Neural progenitor cell (in vitro differentiated cells): ENCODE results near the gene ERBB4. TPM values are rescaled to one million over a fixed set of nuclear protein-coding genes. Genes with fewer than 3 reads are reported as not detected.

ENCODE experiments used
- DNase-seq: peaks from one replicate; pipeline ENCODE4 v3.0.0-alpha.2; 2016; ENCODE audit warnings: low spot score
- H2AFZ ChIP-seq: fragments of 200-600 bp; sonication (generic); replicated peaks from 2 replicates; pipeline ENCODE4 v1.6.1; 2016; ENCODE audit warnings: antibody characterized with exemption
- H3F3A ChIP-seq: fragments of 200-600 bp; sonication (generic); 2 replicates; pipeline ENCODE4 v1.6.1; 2016; ENCODE audit warnings: antibody characterized with exemption, low read depth
- H3K27ac ChIP-seq: fragments of 200-600 bp; sonication (generic); 2 replicates; pipeline ENCODE4 v1.5.1; 2016; ENCODE audit warnings: mild to moderate bottlenecking
- H3K27me3 ChIP-seq: fragments of 200-600 bp; sonication (generic); 2 replicates; pipeline ENCODE4 v1.6.1; 2016; ENCODE audit warnings: mild to moderate bottlenecking, moderate library complexity
- H3K36me3 ChIP-seq: fragments of 200-600 bp; sonication (generic); 2 replicates; pipeline ENCODE4 v1.5.1; 2016
- H3K4me1 ChIP-seq: fragments of 200-600 bp; sonication (generic); 2 replicates; pipeline ENCODE4 v1.6.1; 2016; ENCODE audit warnings: mixed run types
- H3K4me2 ChIP-seq: fragments of 200-600 bp; sonication (generic); 2 replicates; pipeline ENCODE4 v1.6.1; 2016
- H3K4me3 ChIP-seq: fragments of 200-600 bp; sonication (generic); 2 replicates; pipeline ENCODE4 v1.5.1; 2016
- H3K79me2 ChIP-seq: fragments of 200-600 bp; sonication (generic); 2 replicates; pipeline ENCODE4 v1.6.1; 2016; ENCODE audit warnings: low read depth
- H3K9ac ChIP-seq: fragments of 200-600 bp; sonication (generic); 2 replicates; pipeline ENCODE4 v1.6.1; 2016
- H3K9me3 ChIP-seq: fragments of 200-600 bp; sonication (generic); 2 replicates; pipeline ENCODE4 v1.5.1; 2016; ENCODE audit warnings: low read depth
- H4K20me1 ChIP-seq: fragments of 200-600 bp; sonication (generic); 2 replicates; pipeline ENCODE4 v1.6.1; 2016; ENCODE audit warnings: low read depth
- H3K27ac Mint-ChIP-seq: 3 replicates; pipeline ENCODE4 v1.8.0; 2021; ENCODE audit warnings: mixed read lengths
- H3K27me3 Mint-ChIP-seq: 2 replicates; pipeline ENCODE4 v1.8.0; 2022; ENCODE audit warnings: low read depth, mild to moderate bottlenecking, inconsistent platforms, moderate library complexity, mixed read lengths; ENCODE audit not compliant: insufficient read depth
- H3K36me3 Mint-ChIP-seq: 3 replicates; pipeline ENCODE4 v1.8.0; 2021; ENCODE audit warnings: mixed read lengths
- H3K4me1 Mint-ChIP-seq: 3 replicates; pipeline ENCODE4 v1.8.0; 2021; ENCODE audit warnings: mixed read lengths
- H3K4me3 Mint-ChIP-seq: 3 replicates; pipeline ENCODE4 v1.8.0; 2021; ENCODE audit warnings: mild to moderate bottlenecking, moderate library complexity, mixed read lengths
- H3K9me3 Mint-ChIP-seq: 3 replicates; pipeline ENCODE4 v1.8.0; 2020; ENCODE audit warnings: mixed read lengths
- CTCF ChIP-seq: fragments of 200-600 bp; sonication (generic); IDR thresholded peaks from 2 replicates; pipeline ENCODE4 v1.5.1; 2017; ENCODE audit warnings: antibody characterized with exemption, mild to moderate bottlenecking
- EZH2 ChIP-seq: fragments of 200-600 bp; sonication (generic); IDR thresholded peaks from 2 replicates; pipeline ENCODE4 v1.6.1; 2017; ENCODE audit warnings: antibody characterized with exemption, mild to moderate bottlenecking, moderate library complexity
- EZH2phosphoT487 ChIP-seq: fragments of 200-600 bp; sonication (generic); IDR thresholded peaks from 2 replicates; pipeline ENCODE4 v1.6.1; 2017; ENCODE audit warnings: antibody characterized with exemption
- total RNA-seq: library from RNA; depleted of rRNA; stranded (reverse); fragments of >200 nt; gene quantifications from 2 replicates; pipeline ENCODE4 v1.2.3, GENCODE V29; 2015; ENCODE audit warnings: low replicate concordance

ERBB4 gene
- total RNA-seq, 1 donor from 2014 or later: 1.5 TPM

GRCh38 chr2:212117926-212118325 is 420.7 kb downstream of the ERBB4 start:
- DNase-seq: no peak
- H3K9me3 ChIP-seq: no peaks in the 10 kb centered on the region
- Mint-ChIP-seq H3K9me3 (no peaks in the 10 kb centered on the region), H3K36me3 (peaks cover 11% of the 10 kb centered on the region), H3K4me1 (peaks cover 18% of the 10 kb centered on the region), H3K27ac (no peak overlapping the region), H3K27me3 (no peaks in the 10 kb centered on the region), H3K4me3 (no peak overlapping the region)
- no peaks in the 10 kb centered on the region for H3K36me3 ChIP-seq
- no peaks in the 10 kb centered on the region for H3K79me2 ChIP-seq
- no peak overlapping the region for H3K4me2 ChIP-seq
- H3K27me3 ChIP-seq: no peaks in the 10 kb centered on the region
- H3K4me3 ChIP-seq: no peak overlapping the region
- no peak overlapping the region for H3K27ac ChIP-seq
- no peaks in the 10 kb centered on the region for H3K4me1 ChIP-seq
- H2AFZ ChIP-seq: peak overlapping the region; percentile 77
- TF ChIP-seq CTCF (no peak), EZH2phosphoT487 (no peak), EZH2 (no peak)
- H4K20me1 ChIP-seq: no peaks in the 10 kb centered on the region
- no peaks in the 10 kb centered on the region for H3F3A ChIP-seq
- no peak overlapping the region for H3K9ac ChIP-seq

GRCh38 chr2:212114489-212114888 is 424.1 kb downstream of the ERBB4 start:
- no peak overlapping the region for H3K9ac ChIP-seq
- no peak overlapping the region for H3K4me2 ChIP-seq
- TF ChIP-seq CTCF: no peak
- Mint-ChIP-seq H3K27ac (peak overlapping the region; percentile 89), H3K4me3 (no peak overlapping the region), H3K27me3 (no peaks in the 10 kb centered on the region), H3K36me3 (peaks cover 14% of the 10 kb centered on the region), H3K4me1 (peaks cover 10% of the 10 kb centered on the region), H3K9me3 (no peaks in the 10 kb centered on the region)
- DNase-seq: no peak
- no peaks in the 10 kb centered on the region for H4K20me1 ChIP-seq
- no peaks in the 10 kb centered on the region for H3K9me3 ChIP-seq
- no peaks in the 10 kb centered on the region for H3K4me1 ChIP-seq
- no peak overlapping the region for H3K4me3 ChIP-seq
- H3K27ac ChIP-seq: no peak overlapping the region
- H3K36me3 ChIP-seq: no peaks in the 10 kb centered on the region
- H3F3A ChIP-seq: no peaks in the 10 kb centered on the region
- no peaks in the 10 kb centered on the region for H3K27me3 ChIP-seq
- no peaks in the 10 kb centered on the region for H3K79me2 ChIP-seq
- no peak overlapping the region for H2AFZ ChIP-seq

- Mint-ChIP-seq H3K9me3 (peaks cover 8% of the 10 kb centered on the region), H3K4me3 (no peak overlapping the region)
Measured at GRCh38 chr2:212112401-212112800, 426.2 kb downstream of the ERBB4 start.

More at GRCh38 chr2:212112401-212112800, 426.2 kb downstream of the ERBB4 start:
- DNase-seq: no peak
- H4K20me1 ChIP-seq: no peaks in the 10 kb centered on the region
- H3F3A ChIP-seq: no peaks in the 10 kb centered on the region
- no peaks in the 10 kb centered on the region for H3K4me1 ChIP-seq
- peaks cover 25% of the 10 kb centered on the region for H3K36me3 Mint-ChIP-seq
- H3K79me2 ChIP-seq: no peaks in the 10 kb centered on the region
- no peaks in the 10 kb centered on the region for H3K27me3 ChIP-seq
- H3K4me3 ChIP-seq: no peak overlapping the region
- H2AFZ ChIP-seq: no peak overlapping the region
- TF ChIP-seq EZH2phosphoT487 (no peak), EZH2 (no peak), CTCF (no peak)
- no peak overlapping the region for H3K9ac ChIP-seq
- H3K27me3 Mint-ChIP-seq: no peaks in the 10 kb centered on the region
- H3K27ac ChIP-seq: no peak overlapping the region
- no peak overlapping the region for H3K4me2 ChIP-seq
- H3K4me1 Mint-ChIP-seq: no peaks in the 10 kb centered on the region
- H3K27ac Mint-ChIP-seq: no peak overlapping the region
- no peaks in the 10 kb centered on the region for H3K36me3 ChIP-seq
- no peaks in the 10 kb centered on the region for H3K9me3 ChIP-seq
